HG02759 (cell line): ENCODE results near the gene MFRP.
A peak's percentile ranks its signal among the peaks of the same experiment; 100 is the strongest.

Source experiments
- ATAC-seq: cut with Tn5 transposase; IDR thresholded peaks from one replicate; pipeline ENCODE4 v1.9.1; 2021; ENCODE audit warnings: mild to moderate bottlenecking, moderate library complexity; ENCODE audit not compliant: unreplicated experiment

The MFRP gene

GRCh38 chr11:119319136-119319699 lies 27.3 kb downstream of the MFRP start:
- ATAC-seq, result no peak

GRCh38 chr11:119318240-119319135 lies 28.0 kb downstream of the MFRP start:
- ATAC-seq, result no peak

GRCh38 chr11:119317592-119318239 lies 28.8 kb downstream of the MFRP start:
- ATAC-seq, result no peak

GRCh38 chr11:119316729-119317591 lies 29.5 kb downstream of the MFRP start, which contains the start of gene MCAM:
TSS of gene MCAM (minus strand) at chr11:119317130. CDS start at chr11:119317101, 29 bp downstream.
- ATAC-seq, result no peak

- ATAC-seq, result no peak
Measured at GRCh38 chr11:119316016-119316728, 30.3 kb downstream of the MFRP start.

- peak; percentile 48 for ATAC-seq
Measured at GRCh38 chr11:119315131-119316015, 31.1 kb downstream of the MFRP start.

- no peak for ATAC-seq
Measured at GRCh38 chr11:119314726-119315125, 31.8 kb downstream of the MFRP start.

- no peak for ATAC-seq
Measured at GRCh38 chr11:119310682-119311052, 35.8 kb downstream of the MFRP start.

- no peak for ATAC-seq
Measured at GRCh38 chr11:119309953-119310681, 36.4 kb downstream of the MFRP start.

GRCh38 chr11:119309411-119309810 lies 37.1 kb downstream of the MFRP start:
- ATAC-seq, result no peak

GRCh38 chr11:119307974-119308373 lies 38.5 kb downstream of the MFRP start:
- ATAC-seq, result no peak

GRCh38 chr11:119307219-119307618 lies 39.3 kb downstream of the MFRP start:
- ATAC-seq, result no peak

GRCh38 chr11:119306373-119306890 lies 40.1 kb downstream of the MFRP start:
- no peak for ATAC-seq

- no peak for ATAC-seq
Measured at GRCh38 chr11:119305556-119306372, 40.7 kb downstream of the MFRP start.

- no peak for ATAC-seq
Measured at GRCh38 chr11:119303227-119303718, 43.2 kb downstream of the MFRP start.

GRCh38 chr11:119300198-119300964 lies 46.1 kb downstream of the MFRP start:
- ATAC-seq, result no peak

GRCh38 chr11:119299416-119299815 lies 47.1 kb downstream of the MFRP start:
- ATAC-seq, result no peak
